ENCODE measurements around the gene HCRTR1.
"Not testable (repeated sequence)": the region's sequence is repeated elsewhere in the genome, so short reads cannot be mapped to it uniquely, and the experiment has no call there.

HCRTR1 gene

DNA sequence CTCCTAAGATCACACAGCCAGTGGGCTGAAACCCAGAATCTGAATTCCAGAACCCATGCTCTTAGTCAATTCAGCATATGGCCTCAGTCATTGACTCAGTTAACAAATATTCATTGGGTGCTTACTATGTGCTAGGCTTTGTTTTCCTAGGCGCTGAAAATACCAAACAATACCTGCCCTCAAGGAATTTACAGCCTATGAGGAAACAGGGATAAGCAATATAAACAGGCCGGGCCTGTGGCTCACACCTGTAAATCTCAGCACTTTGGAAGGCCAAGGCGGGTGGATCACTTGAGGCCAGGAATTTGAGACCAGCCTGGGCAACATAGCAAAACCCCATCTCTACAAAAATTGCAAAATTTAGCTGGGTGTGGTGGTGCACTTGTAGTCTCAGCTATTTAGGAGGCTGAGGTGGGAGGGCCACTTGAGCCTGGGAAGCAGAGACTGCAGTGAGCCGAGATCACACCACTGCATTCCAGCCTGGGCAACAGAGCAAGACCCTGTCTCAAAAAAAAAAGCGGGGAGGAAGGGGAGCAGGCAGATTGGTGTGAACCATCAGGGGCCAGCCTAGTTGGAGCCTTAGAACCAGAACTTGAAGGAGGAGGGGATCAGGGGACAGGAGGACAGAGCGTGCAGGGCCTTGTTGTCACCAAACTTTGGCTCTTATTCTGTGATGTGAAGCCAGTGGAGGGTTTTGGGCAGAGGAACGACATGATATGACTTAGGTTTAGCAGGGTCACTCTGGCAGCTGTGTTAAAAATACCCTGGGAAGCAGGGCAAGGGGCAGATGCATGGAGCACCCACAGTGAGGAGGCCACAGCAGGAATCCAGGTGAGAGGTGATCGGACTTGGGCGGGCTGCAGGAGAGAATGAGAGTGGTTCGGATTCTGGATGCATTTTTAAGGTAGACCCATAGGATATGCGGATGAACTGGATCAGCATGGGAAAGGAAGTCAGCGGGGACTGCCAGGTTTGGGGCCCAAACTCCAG is 35.4 kb upstream of the HCRTR1 start:
- no peak for DNase-seq (ENCODE audit: low spot score)

DNA sequence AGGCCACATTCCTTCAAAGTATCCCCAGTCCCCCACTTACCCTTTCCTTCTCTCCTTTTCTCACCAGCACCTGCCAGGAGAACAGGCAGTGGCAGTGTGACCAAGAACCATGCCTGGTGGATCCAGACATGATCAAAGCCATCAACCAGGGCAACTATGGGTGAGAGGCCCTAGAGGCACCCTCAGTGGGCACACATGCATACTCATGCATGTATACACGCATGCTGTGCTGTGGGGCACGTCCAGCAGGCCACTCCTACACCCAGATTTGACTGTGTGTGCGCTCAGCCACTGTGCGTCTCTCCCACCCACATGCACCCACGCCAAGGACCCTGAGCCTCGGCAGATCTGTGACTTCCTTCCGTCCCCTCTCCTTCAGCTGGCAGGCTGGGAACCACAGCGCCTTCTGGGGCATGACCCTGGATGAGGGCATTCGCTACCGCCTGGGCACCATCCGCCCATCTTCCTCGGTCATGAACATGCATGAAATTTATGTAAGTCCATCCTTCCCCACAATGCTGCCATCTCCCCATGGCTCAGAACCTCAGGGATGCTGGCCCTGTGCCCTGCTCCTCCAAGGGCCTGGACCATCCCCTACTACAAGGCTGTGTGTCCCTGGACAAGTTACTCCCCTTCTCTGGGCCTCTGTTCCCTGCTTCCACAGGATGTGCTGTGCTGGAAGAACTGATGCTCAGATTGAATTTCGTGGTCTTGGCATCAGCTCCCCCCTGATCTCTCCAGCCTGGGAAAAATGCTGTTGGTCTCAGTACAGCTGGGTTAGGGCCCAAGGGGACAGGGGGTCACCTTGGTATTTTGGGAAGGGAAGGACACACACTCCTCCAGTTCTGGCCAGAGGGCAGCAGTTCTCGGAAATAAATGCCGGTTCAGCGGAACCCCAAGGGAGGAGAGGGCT is 34.2 kb upstream of the HCRTR1 start:
- DNase-seq (ENCODE audit: low spot score), result no peak

DNA sequence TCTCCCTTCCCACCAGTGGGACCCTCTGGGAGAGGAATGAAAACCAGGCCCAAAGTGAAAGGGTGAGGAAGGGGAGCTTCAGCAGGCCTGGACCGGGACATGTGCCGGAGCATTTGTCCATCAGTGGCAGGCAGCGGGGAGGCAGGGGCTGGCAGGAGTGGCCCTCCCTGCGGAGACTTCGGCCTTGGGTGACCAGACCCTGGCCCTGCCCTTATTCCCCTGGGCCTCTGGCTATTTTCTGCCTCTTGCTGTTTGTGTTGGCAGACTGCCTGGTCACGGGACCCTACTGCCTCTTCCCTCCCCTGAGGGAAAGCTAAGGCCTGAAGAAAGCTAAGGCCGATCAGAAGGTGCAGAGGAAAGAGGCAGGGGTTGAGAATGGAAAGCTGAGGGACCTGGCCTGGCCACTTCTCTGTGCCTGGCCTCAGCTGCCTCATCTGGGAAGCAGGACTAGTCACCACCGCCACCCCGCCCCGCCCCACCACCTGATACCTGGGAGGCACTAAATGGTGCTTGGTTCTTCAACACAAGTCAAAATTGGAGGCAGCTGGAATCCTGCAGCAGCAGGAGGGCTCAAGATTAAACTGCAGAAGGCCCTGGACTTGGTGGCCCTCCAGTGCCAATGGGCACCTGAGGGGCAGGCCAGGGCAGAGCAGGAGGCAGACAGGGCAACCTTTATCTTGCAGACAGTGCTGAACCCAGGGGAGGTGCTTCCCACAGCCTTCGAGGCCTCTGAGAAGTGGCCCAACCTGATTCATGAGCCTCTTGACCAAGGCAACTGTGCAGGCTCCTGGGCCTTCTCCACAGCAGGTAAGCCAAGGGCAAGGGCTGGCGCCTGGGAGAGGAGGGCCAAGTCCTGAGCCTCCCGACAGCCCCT is 33.3 kb upstream of the HCRTR1 start:
- DNase-seq (ENCODE audit: low spot score), result no peak

DNA sequence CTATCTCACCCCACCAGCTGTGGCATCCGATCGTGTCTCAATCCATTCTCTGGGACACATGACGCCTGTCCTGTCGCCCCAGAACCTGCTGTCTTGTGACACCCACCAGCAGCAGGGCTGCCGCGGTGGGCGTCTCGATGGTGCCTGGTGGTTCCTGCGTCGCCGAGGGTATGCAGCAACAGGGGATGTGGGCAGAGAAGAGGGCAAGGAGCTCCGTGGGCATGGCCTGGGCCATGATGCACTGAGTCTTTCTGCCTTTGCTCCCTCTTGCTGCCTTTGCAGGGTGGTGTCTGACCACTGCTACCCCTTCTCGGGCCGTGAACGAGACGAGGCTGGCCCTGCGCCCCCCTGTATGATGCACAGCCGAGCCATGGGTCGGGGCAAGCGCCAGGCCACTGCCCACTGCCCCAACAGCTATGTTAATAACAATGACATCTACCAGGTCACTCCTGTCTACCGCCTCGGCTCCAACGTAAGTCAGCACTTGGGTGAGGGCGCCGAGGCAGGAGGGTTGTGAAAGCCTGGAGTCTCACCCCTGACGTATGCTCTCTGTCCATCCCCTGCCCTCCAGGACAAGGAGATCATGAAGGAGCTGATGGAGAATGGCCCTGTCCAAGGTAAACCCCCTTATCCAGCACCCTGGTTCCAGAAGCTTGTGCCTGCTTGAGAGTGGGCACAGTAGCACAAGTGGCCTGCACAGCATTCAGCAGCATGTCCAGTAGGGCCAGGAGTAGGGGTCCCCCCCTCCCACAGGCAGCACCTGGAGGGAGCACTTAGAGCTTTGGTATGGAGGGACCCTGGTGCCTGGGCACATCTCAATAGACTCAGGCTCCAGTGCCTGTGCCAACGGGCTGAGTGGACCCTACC is 32.4 kb upstream of the HCRTR1 start:
- DNase-seq (ENCODE audit: low spot score), result no peak

DNA sequence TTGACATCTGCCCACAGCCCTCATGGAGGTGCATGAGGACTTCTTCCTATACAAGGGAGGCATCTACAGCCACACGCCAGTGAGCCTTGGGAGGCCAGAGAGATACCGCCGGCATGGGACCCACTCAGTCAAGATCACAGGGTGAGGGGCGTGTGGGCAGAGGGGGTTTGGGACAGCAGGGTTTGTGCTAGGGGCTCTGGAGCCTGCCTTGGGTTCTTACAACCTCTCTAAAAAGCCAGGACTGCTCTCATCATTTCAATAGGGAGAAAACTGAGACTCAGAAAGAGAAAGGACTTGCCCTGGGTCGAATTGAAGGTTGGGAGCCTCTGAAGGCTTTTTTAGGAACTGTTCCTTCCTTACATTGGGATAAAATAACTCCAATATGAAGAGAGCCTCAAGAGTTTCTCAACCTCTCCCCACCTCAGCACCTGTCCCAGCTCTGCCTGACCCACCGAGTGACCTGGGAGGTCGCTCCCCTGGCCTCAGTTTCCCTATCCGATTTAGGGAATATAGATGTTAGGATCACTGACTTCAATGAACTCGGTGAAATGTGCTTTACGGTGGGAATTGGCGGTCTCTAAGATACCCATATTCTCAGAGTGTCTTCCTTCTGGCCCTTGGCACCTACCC is 31.6 kb upstream of the HCRTR1 start:
- DNase-seq (ENCODE audit: low spot score), result no peak

DNA sequence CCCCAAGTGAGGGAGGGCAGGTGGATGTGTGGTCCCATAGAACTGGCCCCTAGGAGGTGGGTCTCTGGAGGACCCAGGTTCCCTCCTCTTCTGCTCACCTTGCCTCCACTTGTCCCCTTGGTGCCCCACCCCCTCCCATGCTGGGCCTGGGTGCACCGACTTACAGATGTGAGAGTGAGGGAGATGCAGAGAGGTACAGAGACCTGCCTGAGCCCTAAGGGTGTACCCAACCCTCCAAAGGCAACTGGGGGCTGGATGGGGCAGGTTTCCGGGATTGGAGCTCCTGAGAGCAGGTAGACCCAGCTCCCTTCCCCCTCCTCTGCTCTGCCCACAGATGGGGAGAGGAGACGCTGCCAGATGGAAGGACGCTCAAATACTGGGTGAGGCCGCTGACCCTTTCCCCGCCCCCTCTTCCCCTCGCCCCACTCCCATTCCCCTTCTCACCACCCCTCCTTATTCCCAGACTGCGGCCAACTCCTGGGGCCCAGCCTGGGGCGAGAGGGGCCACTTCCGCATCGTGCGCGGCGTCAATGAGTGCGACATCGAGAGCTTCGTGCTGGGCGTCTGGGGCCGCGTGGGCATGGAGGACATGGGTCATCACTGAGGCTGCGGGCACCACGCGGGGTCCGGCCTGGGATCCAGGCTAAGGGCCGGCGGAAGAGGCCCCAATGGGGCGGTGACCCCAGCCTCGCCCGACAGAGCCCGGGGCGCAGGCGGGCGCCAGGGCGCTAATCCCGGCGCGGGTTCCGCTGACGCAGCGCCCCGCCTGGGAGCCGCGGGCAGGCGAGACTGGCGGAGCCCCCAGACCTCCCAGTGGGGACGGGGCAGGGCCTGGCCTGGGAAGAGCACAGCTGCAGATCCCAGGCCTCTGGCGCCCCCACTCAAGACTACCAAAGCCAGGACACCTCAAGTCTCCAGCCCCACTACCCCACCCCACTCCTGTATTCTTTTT is 30.8 kb upstream of the HCRTR1 start:
- DNase-seq (ENCODE audit: low spot score), result no peak

DNA sequence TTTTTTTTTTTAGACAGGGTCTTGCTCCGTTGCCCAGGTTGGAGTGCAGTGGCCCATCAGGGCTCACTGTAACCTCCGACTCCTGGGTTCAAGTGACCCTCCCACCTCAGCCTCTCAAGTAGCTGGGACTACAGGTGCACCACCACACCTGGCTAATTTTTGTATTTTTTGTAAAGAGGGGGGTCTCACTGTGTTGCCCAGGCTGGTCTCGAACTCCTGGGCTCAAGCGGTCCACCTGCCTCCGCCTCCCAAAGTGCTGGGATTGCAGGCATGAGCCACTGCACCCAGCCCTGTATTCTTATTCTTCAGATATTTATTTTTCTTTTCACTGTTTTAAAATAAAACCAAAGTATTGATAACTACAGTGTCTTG is 30.2 kb upstream of the HCRTR1 start:
- not testable (repeated sequence) for DNase-seq (ENCODE audit: low spot score)

DNA sequence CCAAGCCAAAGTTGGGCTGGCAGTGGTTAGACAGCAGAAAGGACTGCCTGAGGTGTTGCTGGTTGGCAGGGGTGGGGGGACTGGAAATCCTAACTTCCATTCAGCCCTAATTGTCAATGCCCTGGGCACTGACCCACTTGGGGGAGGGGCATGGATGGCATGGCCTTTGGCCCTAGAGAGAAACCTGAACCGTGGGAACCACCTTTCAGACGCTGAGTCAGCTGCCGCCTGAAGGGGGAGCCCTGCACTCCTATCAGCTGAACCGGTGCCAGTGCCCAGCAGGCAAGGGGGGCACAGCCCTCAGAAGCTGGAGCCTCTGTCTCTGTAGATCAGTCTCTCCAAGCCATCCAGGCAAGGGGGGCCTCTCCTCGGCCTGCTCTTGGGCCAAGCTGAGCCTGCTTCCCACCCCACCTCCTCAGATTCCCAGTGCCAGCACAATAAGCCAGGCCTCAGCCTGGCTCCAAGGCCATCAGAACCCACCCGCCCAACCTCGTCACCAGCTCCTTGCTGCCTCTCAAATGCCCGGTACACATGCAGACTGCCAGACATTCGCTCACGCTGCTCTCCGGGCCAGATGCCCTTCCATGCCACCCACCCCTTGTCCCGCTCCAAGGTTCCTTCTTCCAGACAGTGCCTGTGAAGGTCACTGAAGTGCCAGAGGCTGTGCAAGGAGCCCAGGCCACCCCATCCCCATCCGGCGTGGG is 29.6 kb upstream of the HCRTR1 start:
- DNase-seq (ENCODE audit: low spot score), result peak; percentile 26

DNA sequence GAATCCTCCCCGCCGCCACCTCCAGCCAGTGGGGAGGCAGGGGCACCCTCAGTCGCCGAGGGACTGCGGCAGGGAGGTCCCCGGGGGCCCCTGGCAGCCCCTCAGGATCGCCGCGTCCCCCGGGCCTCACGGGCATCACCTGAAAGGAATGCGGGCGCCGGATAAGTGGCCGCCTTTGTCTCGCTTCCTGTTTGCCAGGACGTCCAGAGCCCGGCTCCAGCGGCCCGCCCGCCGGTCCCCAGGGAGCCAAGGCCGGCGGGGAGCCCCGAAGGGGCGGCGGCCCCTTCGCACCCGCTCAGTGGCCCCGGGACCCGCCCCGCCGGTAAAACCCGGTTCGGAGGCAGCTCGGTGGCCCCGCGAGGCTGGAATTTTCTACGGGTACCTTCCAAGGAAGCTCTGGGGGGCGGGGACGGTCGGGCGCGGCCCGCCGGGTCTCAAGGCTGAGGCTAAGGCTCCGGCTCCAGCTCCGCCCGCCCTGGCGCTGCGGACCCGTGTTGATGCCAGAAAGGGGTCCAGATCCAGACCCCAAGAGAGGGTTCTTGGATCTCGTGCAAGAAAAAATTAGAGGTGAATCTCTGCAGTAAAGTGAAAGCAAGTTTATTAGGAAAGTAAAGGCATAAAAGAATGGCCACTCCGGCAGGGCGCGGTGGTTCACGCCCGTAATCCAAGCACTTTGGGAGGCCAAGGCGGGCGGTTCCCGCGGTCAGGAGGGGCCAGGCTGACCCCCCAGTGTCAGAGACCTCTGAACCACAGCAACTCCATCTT is 28.6 kb upstream of the HCRTR1 start:
- DNase-seq (ENCODE audit: low spot score), result no peak

DNA sequence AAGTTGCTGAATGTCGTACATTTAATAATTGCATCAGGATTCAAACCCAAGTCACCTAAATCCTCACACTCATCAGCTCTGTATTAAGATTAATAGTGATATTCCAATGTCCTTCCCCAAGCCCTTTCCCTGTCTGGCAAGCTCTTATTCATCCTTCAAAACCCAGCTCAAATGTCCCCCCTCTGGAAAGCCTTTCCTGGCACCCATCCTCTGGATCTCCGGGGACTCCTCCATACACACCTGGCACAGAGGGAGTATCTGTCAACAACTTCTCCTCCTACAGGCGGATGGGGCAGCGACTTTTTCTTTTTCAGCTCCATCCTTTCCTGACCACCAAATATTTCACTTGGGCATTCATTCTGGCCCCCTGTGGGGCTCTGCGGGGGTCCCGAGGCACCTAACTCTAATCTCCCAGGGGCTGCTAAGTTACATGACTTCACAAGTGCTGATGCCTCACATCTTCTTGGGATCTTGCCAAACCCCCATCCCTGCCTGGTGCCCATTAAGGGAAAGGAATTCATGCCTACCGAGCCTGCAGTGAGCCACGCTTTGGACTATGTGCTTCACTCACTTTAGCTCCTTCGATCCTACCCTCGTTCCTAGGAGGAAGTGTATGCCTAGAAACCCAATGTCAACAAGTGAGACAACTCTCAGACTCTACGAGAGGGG is 25.9 kb upstream of the HCRTR1 start:
- no peak for DNase-seq (ENCODE audit: low spot score)

DNA sequence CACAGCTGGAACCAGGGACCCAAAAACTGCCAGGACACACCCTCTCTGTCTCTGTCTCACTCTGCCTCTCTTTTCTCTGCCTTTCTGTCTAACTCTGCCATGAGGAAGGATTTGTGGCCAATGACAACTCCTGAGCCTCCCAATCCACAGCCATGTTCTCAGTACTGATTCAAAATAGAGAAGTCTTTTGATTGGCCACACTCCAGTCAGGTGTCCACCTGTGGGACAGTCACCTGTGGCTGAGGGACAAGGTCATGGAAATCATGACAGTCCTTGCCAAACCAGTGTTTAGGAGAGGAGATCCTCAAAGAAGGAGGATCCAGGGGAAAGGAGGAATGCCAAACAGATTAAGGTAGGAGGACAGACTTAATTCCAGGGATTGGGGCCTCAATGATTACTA is 25.4 kb upstream of the HCRTR1 start:
- DNase-seq (ENCODE audit: low spot score), result no peak

DNA sequence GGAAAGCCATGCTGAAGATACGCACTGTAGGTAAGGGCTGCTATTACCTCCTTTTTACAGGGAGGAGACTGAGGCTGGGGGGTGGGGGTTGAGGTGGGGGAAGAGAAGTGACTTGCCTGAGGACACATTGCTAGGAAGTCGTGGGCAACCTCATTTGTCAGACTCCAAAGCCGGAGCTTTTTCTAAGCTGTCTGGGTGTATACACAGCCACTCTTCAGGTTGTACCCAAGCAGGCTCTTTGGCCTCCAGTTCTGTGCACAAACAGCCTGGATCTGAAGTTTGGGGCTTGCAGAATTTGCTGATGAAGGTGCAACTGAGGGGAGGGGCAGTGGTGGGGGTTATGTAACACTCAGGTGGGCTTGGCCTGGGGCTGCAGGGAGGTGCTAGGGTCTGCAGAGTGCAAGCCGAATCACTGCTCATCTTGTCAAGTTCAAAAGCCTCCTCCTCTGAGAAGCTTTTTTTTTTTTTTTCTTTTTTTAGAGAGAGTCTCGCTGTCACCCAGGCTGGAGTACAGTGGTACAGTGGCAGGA is 24.3 kb upstream of the HCRTR1 start:
- DNase-seq (ENCODE audit: low spot score), result no peak

DNA sequence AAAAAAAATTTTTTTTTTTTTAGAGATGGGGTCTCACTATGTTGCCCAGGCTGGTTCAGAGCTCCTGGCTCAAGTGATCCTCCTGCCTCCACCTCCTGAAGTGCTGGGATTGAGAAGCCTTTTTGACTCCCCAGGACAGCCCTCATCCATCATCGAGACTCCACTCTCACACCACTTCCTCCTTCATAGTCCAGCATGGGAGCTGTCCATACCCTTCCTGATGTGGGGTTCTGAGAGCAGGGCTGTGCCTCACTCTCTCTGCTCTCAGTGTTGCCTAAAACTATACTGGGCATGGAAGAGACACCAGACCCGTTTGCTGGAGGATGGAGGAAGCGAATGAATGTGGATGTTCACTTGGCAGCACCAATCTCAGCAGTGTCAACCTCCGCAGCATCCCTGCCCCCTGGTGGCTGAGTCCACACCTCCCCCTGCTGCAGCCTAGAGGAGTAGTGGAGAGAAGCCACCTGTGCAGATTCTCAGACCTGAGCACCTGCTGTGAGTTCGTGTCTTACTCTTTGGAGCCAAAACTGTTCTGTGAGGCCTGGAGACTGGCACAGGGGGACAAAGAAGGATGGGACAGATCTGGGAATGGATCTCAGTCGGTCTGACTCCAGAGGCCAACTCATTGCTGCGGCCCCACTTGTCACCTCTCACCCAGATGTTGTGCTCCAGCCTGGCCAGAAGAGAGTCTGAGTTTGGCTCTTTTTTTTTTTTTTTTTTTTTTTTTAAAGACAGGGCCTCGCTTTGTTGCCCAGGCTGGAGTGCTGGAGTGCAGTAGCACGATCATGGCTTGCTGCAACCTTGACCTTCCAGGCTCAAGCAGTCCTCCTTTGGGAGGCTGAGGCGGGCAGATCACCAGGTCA is 23.5 kb upstream of the HCRTR1 start:
- peak; percentile 48 for DNase-seq (ENCODE audit: low spot score)

DNA sequence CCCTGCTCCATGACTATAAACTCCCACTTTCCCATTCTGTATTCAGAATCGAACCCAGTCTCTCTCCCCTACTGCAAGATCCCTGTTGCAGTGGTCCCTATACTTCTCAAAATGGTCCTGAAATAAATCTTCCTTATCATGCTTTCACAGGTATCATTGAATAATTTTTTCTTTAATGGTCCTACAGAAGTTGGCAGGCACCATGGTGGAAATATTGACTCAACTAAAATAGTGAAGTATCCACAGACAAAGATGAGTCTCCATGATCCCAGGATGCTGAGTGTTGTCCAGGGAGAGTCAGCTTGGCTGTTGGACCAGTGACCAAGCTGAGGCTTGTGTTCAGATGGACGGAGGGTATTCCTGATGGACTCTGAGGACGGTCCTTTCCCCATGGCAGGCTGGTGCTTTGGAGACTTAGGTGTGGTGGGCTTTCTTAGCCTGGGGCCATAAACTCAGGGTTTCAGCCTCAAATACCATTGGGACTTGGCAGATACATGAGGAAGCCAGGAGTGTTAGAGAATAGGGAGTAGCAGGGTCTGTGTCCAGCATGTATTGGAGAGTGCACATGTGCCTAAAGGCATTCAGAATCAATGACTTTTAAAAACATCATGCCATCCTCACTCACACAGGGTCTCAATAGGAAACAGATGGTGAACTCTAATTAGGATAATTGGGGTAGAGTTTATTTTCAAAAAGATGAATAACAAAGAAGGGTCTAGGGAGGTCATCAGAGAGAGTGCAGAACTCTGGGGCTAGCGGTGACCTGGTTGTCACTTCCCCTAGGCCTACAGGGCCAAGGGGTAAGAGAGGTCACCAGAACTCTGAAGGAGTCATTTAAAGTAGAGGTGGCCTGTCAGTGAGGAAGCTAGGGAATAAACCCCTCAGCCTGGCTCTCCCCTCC is 21.4 kb upstream of the HCRTR1 start:
- no peak for DNase-seq (ENCODE audit: low spot score)

DNA sequence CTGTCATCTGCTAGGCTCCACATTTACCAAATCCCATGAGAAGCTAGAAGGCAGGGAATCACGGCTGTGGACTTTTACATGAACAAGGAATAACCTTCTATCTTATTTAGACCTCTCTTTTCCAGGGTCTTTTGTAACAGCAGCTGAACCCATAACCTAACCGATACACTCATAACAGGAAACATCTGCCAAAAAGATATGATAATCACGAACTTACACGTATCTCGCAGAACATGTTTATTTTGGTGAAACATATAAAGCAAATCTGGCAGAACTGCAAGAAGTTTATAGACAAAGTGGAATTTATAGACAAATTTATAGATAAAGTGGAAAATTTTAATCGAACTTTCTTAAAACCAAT is 20.8 kb upstream of the HCRTR1 start:
- DNase-seq (ENCODE audit: low spot score), result no peak
